HuH-7 (cell line): ENCODE measurements around the gene TOP2A.
"Not testable (repeated sequence)": the region's sequence is repeated elsewhere in the genome, so short reads cannot be mapped to it uniquely, and the experiment has no call there.

Experiments used
- DNase-seq: peaks from one replicate; pipeline ENCODE4 v3.0.0; 2011; ENCODE audit warnings: low spot score

The TOP2A gene

DNA sequence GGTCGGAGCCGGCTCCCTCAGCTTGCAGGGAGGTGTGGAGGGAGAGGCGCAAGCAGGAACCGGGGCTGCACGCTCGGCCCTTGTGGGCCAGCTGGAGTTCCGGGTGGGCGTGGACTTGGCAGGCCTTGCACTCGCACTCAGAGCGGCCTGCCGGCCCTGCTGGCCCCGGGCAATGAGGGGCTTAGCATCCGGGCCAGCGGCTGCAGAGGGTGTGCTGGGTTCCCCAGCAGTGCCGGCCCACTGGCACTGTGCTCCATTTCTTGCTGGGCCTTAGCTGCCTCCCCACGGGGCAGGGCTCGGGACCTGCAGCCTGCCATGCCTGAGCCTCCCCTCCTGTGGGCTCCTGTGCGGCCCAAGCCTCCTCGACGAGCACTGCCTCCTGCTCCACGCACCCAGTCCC lies 41.9 kb downstream of the TOP2A start:
- DNase-seq, result not testable (repeated sequence)

DNA sequence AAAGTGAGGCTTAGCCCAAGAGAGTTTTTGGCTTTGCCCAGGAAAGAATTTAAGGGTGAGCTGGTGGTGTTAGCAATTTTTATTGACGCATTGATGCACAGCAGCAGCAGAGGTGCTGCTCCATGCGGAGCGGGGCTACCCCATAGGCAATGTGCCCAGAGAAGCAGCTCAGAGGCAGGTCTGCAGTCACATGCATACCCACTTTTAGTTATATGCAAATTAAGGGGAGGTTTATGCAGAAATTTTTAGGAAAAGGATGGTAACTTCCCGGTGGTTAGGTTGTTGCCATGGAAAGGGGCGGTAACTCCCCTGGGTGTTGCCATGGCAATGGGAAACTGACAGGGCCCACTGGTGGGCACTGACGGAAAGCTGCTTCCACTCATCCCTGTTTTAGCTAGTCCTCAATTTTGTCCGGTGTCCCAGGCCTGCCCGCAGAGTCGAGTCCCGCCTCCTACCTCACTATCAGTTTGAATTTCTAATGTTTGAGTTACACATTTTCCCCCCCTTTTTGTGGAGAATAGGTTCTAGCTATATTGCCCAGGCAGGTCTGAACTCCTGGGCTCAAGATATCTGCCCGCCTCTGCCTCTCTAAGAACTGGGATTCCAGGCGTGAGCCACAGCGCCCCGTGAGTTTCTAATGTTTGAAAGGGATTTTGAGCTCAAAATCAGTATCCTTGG lies 42.7 kb downstream of the TOP2A start:
- no peak for DNase-seq

DNA sequence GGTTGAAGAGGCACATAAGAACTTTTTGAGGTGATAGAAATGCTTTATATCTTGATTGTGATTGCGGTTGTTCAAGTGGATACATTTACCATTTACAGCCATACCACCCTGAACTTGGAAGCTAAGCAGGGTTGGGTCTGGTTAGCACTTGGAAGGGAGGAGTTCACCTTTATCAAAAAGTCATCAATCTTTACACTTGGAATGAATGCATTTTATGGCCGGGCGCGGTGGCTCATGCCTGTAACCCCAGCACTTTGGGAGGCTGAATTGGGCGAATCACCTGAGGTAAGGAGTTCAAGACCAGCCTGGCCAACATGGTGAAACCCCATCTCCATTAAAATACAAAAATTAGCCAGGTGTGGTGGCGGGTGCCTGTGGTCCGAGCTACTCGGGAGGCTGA lies 43.7 kb downstream of the TOP2A start:
- DNase-seq, result no peak

DNA sequence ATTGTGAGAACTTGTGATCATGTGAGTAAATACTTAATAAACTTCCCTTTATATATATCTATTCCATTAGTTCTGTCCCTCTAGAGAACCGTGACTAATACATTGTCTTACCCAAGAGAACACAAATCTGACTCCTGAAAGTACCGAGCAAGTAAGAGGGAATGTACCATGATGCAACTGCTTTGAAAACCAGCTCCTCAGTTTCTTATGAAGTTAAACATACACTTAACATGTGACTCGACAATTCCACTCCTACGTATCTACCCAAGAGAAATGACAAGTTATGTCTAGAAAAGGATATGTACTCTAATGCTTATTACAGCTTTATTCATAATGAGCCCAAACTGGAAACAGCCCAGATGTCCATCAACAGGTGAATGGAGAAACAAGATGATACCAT lies 44.4 kb downstream of the TOP2A start:
- no peak for DNase-seq

DNA sequence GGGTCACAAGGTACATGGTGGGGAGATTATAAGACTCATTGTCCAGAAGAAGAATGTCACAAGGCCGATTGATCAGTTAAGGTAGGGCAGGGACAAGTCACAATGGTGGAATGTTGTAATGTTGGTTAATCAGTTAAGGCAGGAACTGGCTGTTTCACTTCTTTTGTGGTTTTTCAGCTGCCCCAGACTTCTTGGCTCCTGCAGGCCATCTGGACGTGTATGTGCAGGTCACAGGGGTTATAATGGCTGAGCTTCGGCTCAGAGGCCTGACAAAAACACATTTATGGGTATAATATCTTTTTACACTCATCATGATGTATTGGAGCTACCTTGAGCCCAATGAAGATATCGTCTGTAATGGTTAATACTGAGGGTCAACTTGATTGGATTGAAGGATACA lies 45.1 kb downstream of the TOP2A start:
- not testable (repeated sequence) for DNase-seq

DNA sequence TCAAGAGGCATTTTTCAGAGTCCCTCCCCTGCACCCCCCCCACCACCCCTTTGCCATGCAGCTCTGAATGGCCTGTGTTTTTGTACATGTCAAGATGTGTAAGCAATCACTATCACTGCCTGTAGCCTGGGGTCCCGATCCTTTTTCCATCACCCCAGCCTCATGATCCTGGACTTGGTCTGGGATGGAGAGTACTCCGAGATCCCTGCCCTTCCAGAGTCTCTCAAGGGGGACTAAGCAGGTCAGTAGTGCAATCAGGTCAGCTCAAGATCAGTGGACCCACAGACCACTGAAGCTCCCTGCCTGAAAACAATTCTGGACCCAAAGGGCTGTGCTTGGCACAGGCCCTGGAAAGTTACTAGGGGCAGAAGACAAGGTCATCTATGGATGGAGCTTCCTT lies 45.7 kb downstream of the TOP2A start:
- no peak for DNase-seq

DNA sequence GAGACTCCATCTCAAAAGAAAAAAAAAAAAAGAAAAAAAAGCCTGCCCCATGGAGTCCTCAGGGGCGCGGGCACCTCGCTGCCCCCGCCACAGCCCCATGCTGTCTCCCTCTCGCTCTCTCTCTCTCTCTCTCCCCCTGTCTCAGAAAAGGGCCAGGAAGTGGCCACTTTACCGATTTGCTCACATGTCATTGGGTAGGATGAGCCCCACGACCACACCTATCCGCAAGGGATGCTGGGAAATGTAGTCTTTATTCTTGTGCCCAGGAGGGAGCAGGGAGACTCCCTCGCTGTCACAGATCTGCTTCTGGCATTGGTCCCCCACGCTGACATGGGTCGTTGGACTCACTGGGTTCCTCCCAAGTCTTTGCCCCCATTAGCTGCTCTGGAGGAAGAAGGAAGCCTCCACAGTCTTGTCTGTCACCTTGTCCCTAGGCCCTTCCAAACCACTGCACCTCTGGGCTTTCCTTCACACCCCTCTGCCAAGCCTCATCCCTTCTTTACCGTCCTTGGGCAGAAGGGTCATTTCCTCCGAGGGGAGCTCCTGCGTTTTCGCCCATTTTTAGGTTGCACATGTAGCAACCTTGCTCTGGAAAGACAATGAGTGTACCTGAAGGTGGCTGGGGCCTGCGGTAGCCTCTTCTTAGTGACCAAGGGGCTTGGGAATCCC lies 46.3 kb downstream of the TOP2A start:
- no peak for DNase-seq

DNA sequence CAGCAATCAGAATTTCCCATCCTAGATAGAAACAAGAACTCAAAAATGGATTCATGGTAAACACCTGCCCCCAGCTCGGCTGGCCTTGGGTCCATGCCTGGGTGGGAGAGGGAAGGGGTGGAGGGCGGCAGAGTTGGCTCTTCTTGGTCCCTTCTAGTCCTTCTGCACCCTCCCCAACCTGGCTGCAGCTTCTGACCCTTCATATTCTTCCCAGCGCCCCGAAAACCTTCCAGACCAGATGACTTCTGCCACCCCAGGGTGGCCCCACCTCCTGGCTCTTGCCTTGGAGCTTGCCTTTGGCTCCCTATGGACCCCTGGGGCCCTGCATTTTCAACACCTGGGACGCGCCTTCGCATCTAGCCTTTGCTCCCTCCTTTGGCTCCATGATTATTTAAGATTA lies 47.8 kb downstream of the TOP2A start:
- DNase-seq, result no peak

DNA sequence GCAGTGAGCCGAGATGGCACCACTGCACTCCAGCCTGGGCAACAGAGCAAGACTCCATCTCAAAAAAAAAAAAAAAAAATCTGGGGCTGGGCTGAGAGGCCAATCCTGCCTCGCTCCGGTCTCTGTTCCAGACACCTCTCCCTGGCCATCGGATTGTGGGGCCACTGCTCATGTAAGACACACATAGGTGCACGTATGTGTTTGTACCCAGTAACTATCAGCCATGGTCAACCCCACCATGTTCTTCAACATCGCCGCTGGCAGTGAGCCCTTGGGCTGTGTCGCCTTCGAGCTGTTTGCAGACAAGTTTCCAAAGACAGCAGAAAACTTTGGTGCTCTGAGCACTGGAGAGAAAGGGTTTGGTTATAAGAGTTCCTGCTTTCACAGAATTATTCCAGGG lies 50.0 kb downstream of the TOP2A start:
- not testable (repeated sequence) for DNase-seq

DNA sequence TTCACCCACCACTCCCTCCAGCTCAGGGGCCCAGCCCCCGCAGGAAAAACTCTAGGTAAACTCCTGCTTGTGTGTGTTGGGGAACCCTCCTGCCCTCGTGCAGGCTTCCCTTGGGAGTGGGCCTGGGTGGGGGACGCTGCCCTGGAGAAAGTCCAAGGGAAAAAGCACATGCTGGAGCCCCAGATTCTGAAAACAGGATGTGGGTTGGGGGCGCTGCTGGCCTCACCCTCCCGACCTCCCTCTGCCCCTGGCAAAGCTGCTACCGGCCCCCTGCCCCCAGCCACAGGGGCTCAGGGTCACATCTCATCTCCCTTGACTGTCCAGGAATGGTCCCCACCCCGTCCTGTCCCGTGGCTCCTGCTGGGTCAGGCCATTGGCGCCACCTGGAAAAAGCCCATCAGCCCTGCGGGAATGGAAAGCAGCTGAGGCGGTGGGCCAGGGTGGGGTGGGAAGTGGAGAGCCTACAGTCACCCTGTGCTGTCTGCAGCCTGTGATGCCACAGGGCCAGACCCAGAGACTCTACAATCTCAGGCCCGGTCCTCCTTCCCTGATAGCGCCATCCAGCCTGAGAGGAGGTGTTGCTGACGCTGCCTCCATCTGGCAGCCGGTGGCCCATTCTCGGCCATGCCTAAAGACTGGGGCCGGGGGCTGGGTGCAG lies 50.7 kb downstream of the TOP2A start:
- DNase-seq, result no peak

DNA sequence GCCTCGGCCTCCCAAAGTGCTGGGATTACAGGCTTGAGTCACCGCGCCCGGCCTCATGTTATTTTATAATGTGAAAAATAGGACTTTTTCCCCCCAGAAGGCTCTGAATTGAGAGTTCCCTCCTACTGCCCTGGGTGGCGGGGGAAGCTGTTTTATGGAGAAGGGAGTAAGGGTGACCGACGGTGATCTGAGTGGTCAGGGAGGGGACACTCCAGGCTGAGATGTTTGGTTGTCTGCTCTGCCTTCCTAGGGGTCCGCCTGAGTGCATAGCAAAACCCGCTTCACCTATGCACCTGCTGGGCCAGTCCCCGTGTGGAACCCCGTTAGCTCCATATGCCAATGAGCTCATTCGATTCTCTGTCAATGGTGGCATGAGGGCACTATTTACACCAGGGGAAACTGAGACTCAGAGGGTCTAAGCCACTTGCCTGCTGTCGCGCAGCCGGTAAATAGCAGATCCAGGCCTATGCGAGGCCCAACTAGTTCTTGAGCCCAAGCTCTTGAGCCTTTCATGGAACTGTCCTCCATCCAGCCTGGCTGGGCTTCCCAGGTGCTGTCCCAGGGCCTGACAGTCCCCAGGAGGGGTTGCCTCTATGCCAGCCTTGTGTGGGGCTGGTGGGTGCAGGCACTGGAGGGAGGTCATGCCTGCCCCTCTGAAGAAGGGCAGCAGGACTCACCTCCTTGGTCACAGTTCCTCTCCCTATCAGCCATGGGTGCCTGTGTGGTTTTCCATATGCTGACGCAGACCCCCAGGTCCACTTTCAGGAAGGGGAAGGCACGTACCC lies 51.4 kb downstream of the TOP2A start:
- no peak for DNase-seq

DNA sequence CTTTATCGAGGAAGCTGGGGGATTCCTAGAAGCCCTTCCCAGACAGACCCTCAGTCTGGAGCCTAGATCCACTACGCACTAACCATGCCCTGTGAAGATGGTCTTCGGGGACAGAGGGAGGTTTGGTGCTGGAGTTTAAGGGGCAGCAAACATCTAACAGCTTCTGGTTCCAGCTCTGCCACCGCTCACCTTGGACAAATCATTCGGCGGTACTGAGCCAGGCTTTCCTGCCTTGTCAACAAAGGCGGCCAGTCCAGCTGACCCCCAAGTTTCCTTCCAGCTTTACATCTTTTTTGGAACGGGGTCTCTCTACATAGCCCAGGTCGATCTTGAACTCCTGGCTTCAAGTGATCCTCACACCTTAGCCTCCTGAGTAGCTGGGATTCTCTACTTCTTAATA lies 52.8 kb downstream of the TOP2A start:
- no peak for DNase-seq

DNA sequence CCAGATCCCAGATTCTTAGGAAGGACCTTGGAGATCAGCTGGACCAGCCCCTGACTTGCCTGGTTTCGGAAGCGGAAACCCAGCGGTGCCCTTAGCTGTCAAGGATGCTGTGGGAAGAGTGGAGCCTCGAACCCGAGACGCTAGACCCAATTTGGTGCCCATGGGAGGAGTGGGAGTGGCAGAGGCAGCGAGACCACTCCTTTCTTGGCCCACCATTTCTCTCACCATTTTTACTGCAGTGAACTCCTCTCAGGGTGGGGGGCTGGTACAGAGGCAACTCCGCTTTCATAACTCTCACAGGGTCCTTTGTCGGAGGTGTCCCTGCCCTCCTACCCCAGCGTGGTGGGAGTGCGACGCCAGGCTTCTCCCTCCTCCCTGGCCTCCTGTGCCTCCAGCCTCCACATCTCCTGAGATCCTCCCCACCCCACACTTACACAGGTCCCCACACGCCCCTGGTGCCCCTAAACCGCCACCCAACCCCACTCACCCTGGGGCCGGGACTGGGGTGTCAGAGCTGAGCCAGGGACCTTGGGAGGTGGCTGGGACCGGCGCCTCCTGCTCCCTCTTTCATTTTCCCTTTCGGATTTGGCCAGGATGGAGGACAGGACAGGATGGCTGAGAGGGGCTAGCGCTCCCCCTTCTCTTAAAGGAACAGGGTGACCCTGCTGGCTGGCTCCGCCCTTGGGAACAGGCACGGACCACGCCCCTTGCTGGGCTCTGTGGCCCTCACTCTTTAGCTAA lies 53.4 kb downstream of the TOP2A start, which contains the start of gene GJD3:
Gene GJD3 (minus strand): TSS at position 617 of the 741 bp plus-strand sequence. CDS start 922 bp downstream, outside the sequence.
- DNase-seq, result no peak

DNA sequence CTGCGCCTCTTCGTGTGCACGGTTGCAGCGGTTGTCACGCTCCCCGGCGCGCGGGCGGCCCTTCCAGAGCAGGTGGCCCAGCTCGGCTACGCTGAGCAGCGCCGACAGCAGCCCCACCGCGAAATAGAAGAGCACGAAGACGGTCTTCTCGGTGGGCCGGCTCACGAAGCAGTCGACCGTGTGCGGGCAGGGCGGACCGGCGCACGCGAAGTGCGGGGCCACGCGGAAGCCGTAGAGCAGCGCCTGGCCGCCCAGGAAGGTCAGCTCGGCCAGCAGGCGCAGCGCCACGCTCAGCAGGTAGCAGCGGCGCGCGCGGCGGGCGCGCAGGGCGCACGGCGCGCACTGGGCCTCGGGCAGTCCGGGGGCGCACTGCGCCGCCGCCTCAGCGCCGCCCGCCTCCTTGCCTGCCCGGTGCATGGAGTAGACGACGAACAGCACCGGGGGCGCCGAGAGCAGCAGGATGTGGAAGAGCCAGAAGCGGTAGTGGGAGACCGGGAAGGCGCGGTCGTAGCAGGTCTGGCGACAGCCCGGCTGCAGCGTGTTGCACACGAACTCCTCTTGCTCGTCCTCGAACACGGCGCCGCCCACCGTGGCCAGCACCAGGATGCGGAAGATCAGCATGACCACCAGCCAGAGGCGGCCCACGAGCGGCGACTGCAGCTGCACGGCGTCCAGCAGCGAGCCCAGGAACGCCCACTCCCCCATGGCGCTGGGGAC lies 54.4 kb downstream of the TOP2A start:
- DNase-seq, result no peak

DNA sequence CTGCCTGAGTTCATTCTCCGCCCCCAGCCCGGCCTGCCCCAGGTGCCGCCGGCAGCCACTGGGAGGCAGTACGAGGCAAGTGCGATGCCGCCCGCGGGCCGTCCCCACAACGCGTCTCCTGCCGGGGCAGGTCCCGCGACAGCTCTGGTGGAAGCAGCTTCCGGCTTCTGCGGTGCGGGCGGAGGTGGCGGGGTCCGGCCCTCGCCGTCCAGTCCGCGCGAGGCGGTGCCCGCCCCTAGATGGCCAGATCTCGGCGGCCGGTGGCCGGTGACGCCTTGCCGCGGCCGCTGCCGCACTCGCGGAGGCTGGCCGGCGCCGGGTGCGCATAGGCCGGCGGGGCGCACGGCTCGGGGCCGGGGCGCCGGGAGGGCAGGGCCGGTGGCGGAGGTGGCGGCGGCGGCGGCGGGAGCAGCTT lies 55.0 kb downstream of the TOP2A start:
- DNase-seq, result peak; percentile 94

DNA sequence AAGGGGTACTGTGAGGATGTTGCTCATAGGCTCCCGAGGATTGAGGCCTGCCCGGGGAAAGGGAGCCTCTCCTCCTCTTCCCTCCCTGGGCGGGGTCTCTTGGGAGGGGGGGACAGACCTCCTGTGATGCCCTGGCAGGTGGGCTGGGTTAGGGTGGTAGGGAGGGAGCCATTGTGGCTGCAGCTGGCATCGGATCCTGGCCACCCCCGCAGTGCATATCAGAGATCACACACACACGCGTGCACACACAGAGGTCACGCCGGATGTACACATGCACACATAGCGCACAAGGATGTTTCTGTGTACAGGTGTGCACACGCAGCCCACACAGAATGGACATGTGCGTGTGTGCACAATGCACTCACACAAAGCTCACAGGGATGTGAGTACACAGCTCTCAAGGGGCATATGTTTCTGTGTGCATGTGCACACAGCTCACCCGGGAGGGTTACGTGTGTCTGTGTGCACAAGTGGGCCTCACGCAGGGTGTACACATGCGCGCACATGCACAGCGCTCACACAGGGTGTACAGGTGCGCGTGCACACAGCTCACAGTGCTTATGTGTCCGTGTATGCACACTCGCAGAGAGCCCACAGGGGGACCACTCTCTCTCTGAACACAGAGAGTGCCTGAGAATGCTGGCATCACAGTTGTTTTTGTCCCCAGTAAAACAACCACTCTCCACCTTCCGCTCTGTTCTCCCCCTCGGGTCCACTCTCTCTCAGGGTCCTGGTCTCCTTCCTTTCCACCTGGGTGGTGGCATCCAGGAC lies 55.6 kb downstream of the TOP2A start:
- DNase-seq, result no peak

DNA sequence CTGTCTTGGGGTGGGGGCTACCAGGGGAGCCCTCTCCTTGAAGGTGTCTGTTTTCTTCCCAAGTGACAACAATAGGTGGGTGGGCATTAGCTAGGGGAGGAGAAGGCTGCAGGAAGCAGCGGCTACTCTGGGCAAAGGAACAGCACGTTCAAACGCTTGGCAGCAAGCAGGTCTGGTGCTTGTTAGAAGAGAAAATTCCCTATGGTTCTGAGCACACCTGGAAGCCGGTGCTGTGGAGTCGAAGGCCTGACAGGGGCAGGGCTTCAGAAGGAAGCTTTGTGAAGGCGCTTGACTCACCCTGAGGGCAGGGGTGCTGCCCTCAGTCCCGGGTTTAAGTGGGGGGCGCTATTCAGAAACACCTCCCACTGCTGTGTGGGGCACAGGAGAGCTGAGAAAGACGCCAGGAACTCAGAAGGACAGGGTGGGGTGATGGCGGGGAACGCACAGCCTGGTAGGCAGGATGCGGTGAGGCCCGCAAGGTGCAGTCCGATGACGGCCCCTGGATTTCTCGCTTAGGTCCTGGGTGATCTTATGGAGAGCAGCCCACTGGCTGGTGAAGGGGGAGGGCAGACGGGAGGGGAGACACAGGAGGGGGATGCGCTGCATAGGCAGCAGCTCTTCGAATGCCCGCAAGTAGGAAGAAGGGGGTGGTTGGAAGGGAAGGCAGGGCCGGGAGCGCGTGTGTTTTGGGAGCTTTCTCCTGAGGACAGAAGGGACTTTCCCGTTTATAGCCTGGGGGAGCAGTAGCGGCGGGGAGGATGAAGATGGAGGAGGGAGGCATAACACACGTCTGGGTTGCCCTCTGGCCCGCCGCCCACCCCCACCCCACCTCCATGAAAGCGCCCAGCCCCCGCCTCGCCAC lies 56.4 kb downstream of the TOP2A start:
- DNase-seq, result no peak

DNA sequence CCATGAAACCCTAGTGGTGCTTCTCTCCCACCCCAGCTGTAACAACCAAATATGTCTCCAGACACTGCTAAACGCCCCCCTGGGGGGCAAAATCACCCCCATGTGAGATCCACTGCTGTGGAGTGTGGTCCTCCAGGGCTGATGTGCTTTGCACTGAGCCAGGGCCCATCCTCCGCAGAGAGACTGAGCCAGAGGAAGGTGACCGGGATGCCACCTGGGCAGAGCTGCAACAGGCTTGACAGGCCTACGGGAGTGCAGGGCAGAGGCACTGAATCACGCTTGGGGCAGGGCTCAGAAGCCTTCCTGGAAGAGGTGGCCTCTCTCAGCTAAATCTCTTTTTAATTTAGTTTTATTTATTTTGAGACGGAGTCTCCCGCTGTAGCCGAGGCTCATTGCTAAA lies 57.6 kb downstream of the TOP2A start:
- no peak for DNase-seq

DNA sequence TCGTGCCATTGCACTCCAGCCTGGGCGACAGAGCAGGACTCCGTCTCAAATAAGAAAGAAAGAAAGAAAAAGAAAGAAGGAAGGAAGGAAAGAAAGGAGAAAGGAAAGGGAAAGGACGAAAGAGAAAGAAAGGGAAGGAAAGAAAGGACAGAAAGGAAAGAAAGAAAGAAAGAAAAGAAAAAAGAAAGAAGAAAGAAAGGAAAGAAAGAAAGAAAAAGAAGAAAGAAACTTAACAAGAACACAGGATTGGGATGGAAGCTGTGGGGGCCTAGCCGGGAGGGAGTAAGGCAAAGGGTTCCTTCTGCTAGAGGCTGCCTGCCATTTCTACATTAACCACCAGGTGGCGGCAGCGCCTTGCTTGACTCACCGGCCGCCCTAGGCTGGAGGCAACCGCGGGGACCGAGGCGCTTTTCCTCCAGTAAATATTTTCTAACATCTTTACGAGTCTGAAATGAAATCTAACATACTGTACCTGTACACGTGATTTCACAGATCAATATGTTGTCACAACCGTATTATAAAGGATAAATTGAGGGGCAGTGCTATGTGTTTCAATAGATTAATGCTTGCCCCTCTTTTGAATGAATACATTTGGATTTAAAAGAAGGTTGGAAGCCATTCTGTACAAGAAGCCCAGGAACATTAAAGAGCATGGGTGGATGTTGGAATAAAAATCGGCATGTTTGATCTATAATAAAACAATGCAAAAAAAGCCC lies 59.2 kb downstream of the TOP2A start:
- peak; percentile 95 for DNase-seq
